ENCODE data around the gene HPCA.

Gene HPCA

GRCh38 chr1:32898056-32898455 lies 11.8 kb downstream of the HPCA start:
- Histone ChIP-seq H2AFZ (ENCODE audit: low read depth) (no peak overlapping the region), H3K9ac (no peak overlapping the region), H3K4me2 (no peak overlapping the region), H3K79me2 (ENCODE audit: insufficient read depth, low read depth) (no peaks in the 10 kb centered on the region), H4K20me1 (ENCODE audit: insufficient read depth) (no peaks in the 10 kb centered on the region), H3K27ac (no peak overlapping the region), H3K36me3 (ENCODE audit: insufficient read depth) (no peaks in the 10 kb centered on the region), H3K4me1 (ENCODE audit: low read depth, poor library complexity, severe bottlenecking) (no peaks in the 10 kb centered on the region), H3K4me3 (IDR thresholded peaks at IDR 0.05; ENCODE audit: insufficient read depth, low read depth, low read length) (no peak overlapping the region), H3K27me3 (ENCODE audit: insufficient read depth, low read depth) (no peaks in the 10 kb centered on the region)
- TF ChIP-seq, protein P1, sequence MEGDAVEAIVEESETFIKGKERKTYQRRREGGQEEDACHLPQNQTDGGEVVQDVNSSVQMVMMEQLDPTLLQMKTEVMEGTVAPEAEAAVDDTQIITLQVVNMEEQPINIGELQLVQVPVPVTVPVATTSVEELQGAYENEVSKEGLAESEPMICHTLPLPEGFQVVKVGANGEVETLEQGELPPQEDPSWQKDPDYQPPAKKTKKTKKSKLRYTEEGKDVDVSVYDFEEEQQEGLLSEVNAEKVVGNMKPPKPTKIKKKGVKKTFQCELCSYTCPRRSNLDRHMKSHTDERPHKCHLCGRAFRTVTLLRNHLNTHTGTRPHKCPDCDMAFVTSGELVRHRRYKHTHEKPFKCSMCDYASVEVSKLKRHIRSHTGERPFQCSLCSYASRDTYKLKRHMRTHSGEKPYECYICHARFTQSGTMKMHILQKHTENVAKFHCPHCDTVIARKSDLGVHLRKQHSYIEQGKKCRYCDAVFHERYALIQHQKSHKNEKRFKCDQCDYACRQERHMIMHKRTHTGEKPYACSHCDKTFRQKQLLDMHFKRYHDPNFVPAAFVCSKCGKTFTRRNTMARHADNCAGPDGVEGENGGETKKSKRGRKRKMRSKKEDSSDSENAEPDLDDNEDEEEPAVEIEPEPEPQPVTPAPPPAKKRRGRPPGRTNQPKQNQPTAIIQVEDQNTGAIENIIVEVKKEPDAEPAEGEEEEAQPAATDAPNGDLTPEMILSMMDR (conservative IDR thresholded peaks at IDR 0.05; ENCODE audit: low read depth, low read length): no peak

DNA sequence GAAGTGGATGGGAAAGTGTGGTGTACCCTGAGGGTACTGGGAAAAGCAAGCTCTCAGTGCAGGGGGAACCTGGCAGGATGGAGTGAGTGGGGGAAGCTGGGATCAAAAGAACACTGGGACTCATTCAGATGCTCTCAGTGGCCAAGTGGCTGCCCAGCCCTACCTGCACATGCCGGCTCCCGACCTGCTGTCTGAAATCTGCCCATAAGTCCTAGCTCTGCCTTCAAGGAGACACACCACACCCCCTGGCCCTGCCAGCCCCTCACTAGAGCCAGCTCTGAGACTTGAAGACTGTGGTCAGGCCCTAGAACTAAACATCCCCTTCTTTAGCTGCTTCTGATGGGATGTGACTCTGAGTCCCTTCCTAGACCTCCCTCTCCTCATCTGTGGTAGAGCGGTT lies 12.7 kb downstream of the HPCA start:
- TF ChIP-seq, protein P1 (conservative IDR thresholded peaks at IDR 0.05; ENCODE audit: low read depth, low read length): no peak
- H3K27me3 ChIP-seq (ENCODE audit: insufficient read depth, low read depth): no peaks in the 10 kb centered on the region
- no peak overlapping the region for H2AFZ ChIP-seq (ENCODE audit: low read depth)
- H3K4me2 ChIP-seq: no peak overlapping the region
- H3K27ac ChIP-seq: no peak overlapping the region
- no peak overlapping the region for H3K4me3 ChIP-seq (IDR thresholded peaks at IDR 0.05; ENCODE audit: insufficient read depth, low read depth, low read length)
- no peaks in the 10 kb centered on the region for H3K4me1 ChIP-seq (ENCODE audit: low read depth, poor library complexity, severe bottlenecking)
- no peaks in the 10 kb centered on the region for H3K36me3 ChIP-seq (ENCODE audit: insufficient read depth)
- no peaks in the 10 kb centered on the region for H4K20me1 ChIP-seq (ENCODE audit: insufficient read depth)
- no peak overlapping the region for H3K9ac ChIP-seq
- no peaks in the 10 kb centered on the region for H3K79me2 ChIP-seq (ENCODE audit: insufficient read depth, low read depth)

DNA sequence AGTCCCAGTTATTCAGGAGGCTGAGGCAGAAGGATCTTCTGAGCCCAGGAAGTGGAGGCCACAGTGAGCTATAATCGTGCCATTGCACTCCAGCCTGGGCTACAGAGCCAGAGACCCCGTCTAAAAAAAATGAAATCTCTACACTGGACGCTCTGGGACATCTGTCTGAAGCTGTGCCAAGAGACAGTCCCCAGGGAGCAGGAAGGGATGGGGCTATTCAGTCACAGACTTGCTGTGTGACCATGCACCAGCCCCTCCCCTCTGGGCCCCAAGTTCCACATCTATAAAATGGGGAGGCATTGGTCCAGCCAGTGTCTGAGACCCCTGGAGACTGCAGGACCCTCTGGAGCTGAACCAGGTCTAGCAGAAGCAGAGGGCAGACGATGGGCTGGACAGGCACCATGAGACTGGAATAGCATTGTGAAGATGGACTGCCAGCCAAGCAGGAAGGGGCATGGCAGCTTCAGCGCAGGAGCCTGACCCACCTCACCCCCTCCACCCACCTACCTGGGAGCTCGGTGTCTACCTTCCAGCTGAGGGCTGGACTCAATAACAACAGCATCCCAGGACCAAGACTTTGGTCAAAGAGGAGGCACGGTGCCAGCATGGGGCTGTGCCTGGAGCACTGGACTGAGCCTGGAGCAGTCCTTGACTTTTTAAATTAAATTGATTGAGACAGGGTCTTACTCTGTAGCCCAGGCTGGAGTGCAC lies 13.4 kb downstream of the HPCA start:
- Histone ChIP-seq H3K27ac (no peak overlapping the region), H3K36me3 (ENCODE audit: insufficient read depth) (no peaks in the 10 kb centered on the region), H3K4me1 (ENCODE audit: low read depth, poor library complexity, severe bottlenecking) (no peaks in the 10 kb centered on the region), H4K20me1 (ENCODE audit: insufficient read depth) (no peaks in the 10 kb centered on the region), H3K79me2 (ENCODE audit: insufficient read depth, low read depth) (no peaks in the 10 kb centered on the region), H3K4me2 (no peak overlapping the region), H2AFZ (ENCODE audit: low read depth) (no peak overlapping the region), H3K27me3 (ENCODE audit: insufficient read depth, low read depth) (no peaks in the 10 kb centered on the region), H3K9ac (no peak overlapping the region), H3K4me3 (IDR thresholded peaks at IDR 0.05; ENCODE audit: insufficient read depth, low read depth, low read length) (no peak overlapping the region)
- TF ChIP-seq, protein P1 (conservative IDR thresholded peaks at IDR 0.05; ENCODE audit: low read depth, low read length): no peak

- Histone ChIP-seq H3K27me3 (ENCODE audit: insufficient read depth, low read depth) (no peaks in the 10 kb centered on the region), H3K36me3 (ENCODE audit: insufficient read depth) (no peaks in the 10 kb centered on the region), H3K4me3 (IDR thresholded peaks at IDR 0.05; ENCODE audit: insufficient read depth, low read depth, low read length) (peak overlapping the region; percentile 51), H3K4me2 (peak overlapping the region; percentile 39; the same call in 1 of the 2 replicates), H3K27ac (no peak overlapping the region), H3K4me1 (ENCODE audit: low read depth, poor library complexity, severe bottlenecking) (no peaks in the 10 kb centered on the region), H4K20me1 (ENCODE audit: insufficient read depth) (no peaks in the 10 kb centered on the region), H3K9ac (peak overlapping the region; percentile 37; the same call in 1 of the 2 replicates), H2AFZ (ENCODE audit: low read depth) (peak overlapping the region; percentile 41), H3K79me2 (ENCODE audit: insufficient read depth, low read depth) (no peaks in the 10 kb centered on the region)
- TF ChIP-seq, protein P1 (conservative IDR thresholded peaks at IDR 0.05; ENCODE audit: low read depth, low read length): no peak
Observed at GRCh38 chr1:32900371-32900955, 14.2 kb downstream of the HPCA start.
